VCaP (cell line): ENCODE results near the gene HDGF.

Source experiments
- H3K27ac ChIP-seq: fragments of 450-650 bp; 2 replicates; pipeline ENCODE4 v1.5.1; 2017
- TF ChIP-seq, protein P1 (sequence below): fragments of 450-650 bp; conservative IDR thresholded peaks from 2 replicates; pipeline ENCODE4 v1.5.1; 2017; ENCODE audit warnings: mild to moderate bottlenecking, moderate library complexity

HDGF gene

DNA sequence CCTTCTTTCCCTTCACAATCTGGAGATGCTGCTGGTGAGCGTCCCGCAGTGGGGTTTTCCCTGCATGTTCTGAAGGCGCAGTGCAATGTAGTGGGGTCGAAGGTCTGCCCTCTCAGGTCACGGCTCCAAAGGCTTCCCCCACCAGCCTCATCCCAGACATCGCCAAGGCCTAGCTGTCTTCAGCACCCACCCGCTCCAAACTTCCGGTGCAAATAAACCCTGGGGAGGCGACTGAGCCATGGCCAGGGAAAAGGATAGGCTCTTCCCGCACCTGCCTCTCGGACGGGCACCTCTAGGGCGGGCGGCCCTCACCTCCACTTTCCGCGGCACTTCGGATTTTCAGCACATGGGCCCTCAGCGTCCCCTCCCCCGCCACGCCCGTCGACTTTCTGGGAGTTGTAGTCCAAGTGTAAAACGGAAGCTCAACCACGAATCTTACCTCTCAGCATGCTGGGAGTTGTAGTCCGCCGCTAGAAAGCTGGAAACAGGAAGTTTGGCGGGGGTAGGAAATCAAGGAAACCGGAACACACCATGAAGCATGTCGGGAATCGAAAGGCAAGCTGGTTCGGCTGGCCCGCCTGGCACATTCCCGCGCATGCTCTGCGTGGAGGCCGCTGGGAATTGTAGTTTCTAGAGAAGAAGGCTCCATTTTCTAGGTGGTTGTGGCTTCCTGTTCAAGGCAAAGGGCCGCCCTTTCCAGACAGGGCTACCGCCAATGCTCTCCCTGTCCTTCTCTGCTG is 10.6 kb downstream of the HDGF start, which contains the start of gene MRPL24:
Gene MRPL24 (minus strand): TSS at position 348 of the 740 bp plus-strand sequence. CDS start 2,384 bp downstream, outside the sequence.
- H3K27ac ChIP-seq = peak within 1 kb of the TSS; percentile 84
- TF ChIP-seq, protein P1, sequence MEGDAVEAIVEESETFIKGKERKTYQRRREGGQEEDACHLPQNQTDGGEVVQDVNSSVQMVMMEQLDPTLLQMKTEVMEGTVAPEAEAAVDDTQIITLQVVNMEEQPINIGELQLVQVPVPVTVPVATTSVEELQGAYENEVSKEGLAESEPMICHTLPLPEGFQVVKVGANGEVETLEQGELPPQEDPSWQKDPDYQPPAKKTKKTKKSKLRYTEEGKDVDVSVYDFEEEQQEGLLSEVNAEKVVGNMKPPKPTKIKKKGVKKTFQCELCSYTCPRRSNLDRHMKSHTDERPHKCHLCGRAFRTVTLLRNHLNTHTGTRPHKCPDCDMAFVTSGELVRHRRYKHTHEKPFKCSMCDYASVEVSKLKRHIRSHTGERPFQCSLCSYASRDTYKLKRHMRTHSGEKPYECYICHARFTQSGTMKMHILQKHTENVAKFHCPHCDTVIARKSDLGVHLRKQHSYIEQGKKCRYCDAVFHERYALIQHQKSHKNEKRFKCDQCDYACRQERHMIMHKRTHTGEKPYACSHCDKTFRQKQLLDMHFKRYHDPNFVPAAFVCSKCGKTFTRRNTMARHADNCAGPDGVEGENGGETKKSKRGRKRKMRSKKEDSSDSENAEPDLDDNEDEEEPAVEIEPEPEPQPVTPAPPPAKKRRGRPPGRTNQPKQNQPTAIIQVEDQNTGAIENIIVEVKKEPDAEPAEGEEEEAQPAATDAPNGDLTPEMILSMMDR = no peak

DNA sequence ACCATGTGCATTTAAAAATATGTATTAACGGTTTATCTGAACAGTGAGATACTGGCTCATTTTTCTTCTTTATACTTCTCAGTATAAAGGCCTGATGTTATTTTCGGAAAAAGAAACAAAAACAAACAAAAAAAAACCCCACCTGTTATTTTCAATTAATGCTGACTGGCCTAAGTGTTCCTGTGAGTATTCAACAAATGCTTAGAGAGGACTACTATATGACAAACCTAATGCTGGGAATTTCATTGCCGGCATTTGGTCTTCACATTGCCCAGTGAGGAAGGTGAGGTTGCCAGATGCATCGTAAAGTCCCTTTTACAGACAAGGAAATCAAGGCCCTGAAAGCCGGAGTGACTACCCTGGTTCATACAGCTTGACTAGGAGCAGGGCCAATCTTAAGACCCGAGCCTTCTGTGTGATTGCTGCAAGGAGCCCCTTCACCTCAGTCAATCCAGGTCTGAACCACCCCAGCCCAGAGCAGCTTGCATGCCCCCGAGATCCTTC is 11.2 kb downstream of the HDGF start:
- H3K27ac ChIP-seq = peak overlapping the region; percentile 84
- TF ChIP-seq, protein P1 = no peak

DNA sequence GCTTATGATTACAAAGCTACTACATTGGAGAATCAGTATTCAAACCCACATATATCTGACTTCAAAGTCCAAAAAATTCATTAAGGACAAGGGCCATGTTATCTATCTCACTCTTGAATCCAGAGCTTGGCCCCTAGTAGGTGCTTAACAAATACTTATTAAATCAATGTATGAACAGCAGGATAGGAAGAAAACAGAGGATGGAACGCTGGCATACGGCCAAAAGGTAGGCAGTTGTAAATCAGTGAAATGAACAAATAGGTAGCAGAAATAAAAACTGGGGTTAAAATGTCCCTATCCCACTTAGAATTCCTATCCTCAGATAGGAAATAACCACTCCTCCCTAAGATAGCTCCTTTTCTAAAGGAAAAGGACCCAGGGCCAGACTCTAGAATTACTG is 12.6 kb downstream of the HDGF start:
- TF ChIP-seq, protein P1 = no peak
- H3K27ac ChIP-seq = no peak overlapping the region

DNA sequence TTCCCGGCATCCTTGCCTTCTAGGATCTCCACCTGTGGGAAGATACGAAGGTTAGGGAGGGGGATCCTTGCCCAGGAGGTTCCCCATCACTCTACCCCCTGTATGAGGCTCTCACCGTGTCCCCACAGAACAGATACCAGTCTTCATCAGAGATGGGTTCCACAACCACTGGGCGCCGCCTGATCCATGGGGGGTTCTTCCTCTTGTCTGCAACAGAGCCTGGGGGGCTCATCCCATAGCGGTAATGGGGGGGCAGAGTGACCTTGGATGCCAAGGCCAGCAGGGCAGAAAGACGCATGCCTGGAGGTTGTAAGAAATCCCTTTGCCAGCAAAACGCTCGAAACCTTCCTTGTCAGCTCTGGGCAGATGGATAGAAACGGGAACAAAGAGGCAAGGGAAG is 13.1 kb downstream of the HDGF start:
- H3K27ac ChIP-seq = no peak overlapping the region
- TF ChIP-seq, protein P1 = no peak

DNA sequence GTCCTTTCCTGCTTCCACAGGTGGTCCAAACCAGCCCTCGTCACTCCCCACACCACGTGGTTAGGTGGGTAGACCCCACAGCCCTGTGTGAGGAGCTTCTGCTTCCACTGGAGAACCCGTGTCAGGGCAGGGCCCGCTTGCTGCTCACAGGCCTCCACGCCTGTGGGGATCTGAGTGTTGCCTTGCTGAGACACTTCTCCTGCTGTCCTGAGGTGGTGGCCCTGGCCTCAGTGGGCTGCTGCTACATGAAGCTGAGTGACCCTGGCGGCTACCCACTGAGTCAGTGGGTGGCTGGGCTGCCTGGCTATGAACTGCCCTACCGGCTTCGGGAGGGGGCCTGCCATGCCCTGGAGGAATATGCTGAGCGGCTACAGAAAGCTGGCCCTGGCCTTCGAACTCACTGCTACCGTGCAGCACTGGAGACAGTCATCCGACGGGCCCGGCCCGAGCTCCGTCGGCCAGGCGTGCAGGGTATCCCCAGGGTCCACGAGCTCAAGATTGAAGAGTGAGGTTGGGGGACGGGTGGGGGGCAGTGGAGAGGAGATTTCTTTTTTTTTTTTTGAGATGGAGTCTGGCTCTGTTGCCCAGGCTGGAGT is 17.4 kb downstream of the HDGF start:
- TF ChIP-seq, protein P1 = no peak
- H3K27ac ChIP-seq = no peak overlapping the region

DNA sequence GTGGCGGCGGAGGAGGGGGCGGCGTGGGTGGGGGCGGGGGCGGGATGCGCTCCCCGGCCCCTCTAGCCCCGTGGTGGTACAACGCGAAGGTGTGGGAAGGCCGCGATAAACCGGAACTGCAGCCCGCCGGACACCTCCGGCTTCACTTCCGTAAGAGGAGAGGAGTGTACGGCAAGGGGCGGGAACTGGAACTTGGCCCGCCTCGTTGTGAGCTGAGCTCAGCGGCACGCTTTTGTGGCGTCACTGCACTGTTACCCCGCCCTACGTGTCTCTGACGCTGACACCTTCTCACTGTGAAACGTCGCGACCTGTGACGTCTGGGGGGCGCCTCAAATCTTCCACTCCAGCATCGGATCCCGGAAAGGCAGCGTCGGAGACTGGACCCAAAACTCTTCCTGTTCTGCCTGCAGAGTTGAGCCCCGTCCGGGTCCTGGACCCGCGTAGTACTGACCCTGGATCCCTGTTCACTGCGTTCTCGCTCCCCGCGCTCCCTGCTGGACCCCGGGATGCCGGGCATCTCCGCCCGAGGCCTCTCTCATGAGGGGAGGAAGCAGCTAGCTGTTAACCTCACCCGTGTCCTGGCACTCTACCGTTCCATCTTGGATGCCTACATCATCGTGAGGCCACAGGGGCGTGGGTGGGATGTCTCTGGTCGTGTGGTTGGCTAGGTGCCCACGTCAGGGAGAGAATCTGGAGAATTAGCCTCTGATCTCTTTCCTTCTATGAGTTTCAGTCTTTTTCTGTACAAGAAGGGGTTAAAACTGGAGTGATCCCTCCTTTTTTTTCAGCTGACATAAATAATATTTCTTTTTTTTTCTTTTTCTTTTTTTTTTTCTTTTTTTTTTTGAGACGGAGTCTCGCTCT is 22.6 kb downstream of the HDGF start, which contains the start of gene ISG20L2:
Gene ISG20L2 (minus strand): TSS at position 168 of the 864 bp plus-strand sequence. CDS start 1,114 bp downstream, outside the sequence.
- TF ChIP-seq, protein P1 = no peak
- peak within 1 kb of the TSS; percentile 91 for H3K27ac ChIP-seq
